K562 (cell line): Measurements from ENCODE around the gene MBP. TPM values are rescaled to one million over a fixed set of nuclear protein-coding genes. Genes with fewer than 3 reads are reported as not detected.

Source experiments
- ATAC-seq: fragments of 200-7000 bp; cut with Tn5 transposase; 3 replicates; pipeline ENCODE4 v1.9.1; 2020; ENCODE audit warnings: moderate library complexity
- BruUV-seq: library from RNA; stranded (reverse); fragments of 400-500 nt; replicated peaks from 2 replicates; lab custom pipeline; 2021; lab: Mats Ljungman, UMichigan
- CTCF ChIA-PET: fragments of 300-600 bp; formaldehyde crosslinking; extraction: SDS; loops from one replicate; lab custom pipeline; 2021; ENCODE audit warnings: low intra/inter-chr PET ratio; lab: Yijun Ruan, JAX
- POLR2A ChIA-PET: fragments of 300-600, 350-650 bp; sonication (Branson Sonifier 250); formaldehyde crosslinking; extraction: SDS; loops from one replicate; lab custom pipeline; 2021; ENCODE audit warnings: antibody characterized with exemption, inconsistent platforms; lab: Yijun Ruan, JAX
- DNase-seq, 4 experiments: peaks; one replicate each; pipeline versions ENCODE4 v3.0.0 to v3.0.0-alpha.2; 2011 to 2018; ENCODE audit warnings: low spot score in 3 of 4, mixed read lengths in 3 of 4; ENCODE audit errors: extremely low read depth in 1 of 4
- FAIRE-seq: peaks from 2 replicates; lab custom pipeline; 2011; peaks lifted over from hg19 to GRCh38; lab: Jason Lieb, UNC
- H2AFZ ChIP-seq: 2 replicates; pipeline ENCODE4 v1.6.0; 2011; ENCODE audit warnings: low read depth, low read length, control low read depth, inconsistent platforms
- H3K27ac ChIP-seq: fragments of 200-600 bp; 3 replicates; pipeline ENCODE4 v1.8.0; 2011; ENCODE audit warnings: low read depth, mild to moderate bottlenecking, control low read depth, inconsistent platforms, low read length, moderate library complexity, mixed read lengths; ENCODE audit errors: extremely low read depth
- H3K27me3 ChIP-seq, 2 experiments: fragments of 300-600 bp in 1 of 2; 2 replicates in 1 of 2; 3 replicates in 1 of 2; pipeline versions ENCODE4 v1.6.0 to v1.8.0; 2011; ENCODE audit warnings: inconsistent platforms in 2 of 2, low read length in 2 of 2, mild to moderate bottlenecking in 1 of 2, mixed read lengths in 1 of 2, moderate library complexity in 1 of 2; ENCODE audit not compliant: control insufficient read depth in 2 of 2, insufficient read depth in 2 of 2
- H3K36me3 ChIP-seq: fragments of 300-600 bp; 3 replicates; pipeline ENCODE4 v1.8.0; 2011; ENCODE audit warnings: mild to moderate bottlenecking, low read length, inconsistent platforms; ENCODE audit not compliant: control insufficient read depth, insufficient read depth
- H3K4me1 ChIP-seq, 2 experiments: fragments of 200-600 bp in 1 of 2; replicated peaks in 1 of 2; 2 replicates in 1 of 2; 3 replicates in 1 of 2; pipeline versions ENCODE4 v1.5.1 to v1.8.0; 2011; ENCODE audit warnings: inconsistent platforms in 2 of 2, low read length in 2 of 2, mild to moderate bottlenecking in 1 of 2, mixed read lengths in 1 of 2, moderate library complexity in 1 of 2; ENCODE audit not compliant: control insufficient read depth in 2 of 2, insufficient read depth in 2 of 2
- H3K4me2 ChIP-seq: 2 replicates; pipeline ENCODE4 v1.6.1; 2011; ENCODE audit warnings: low read length, control low read depth, inconsistent platforms, mixed read lengths; ENCODE audit not compliant: insufficient read depth
- H3K4me3 ChIP-seq: fragments of 200-600 bp; sonication (generic), shearing (Covaris generic); 2 replicates; pipeline ENCODE4 v1.5.1; 2016; ENCODE audit warnings: control low read depth, inconsistent platforms
- H3K79me2 ChIP-seq: fragments of 200-600 bp; 3 replicates; pipeline ENCODE4 v1.8.0; 2011; ENCODE audit warnings: low read length, inconsistent platforms; ENCODE audit not compliant: control insufficient read depth, insufficient read depth
- H3K9ac ChIP-seq, 2 experiments: 2 replicates each; pipeline versions ENCODE4 v1.6.0 to v1.6.1; 2011; ENCODE audit warnings: low read depth in 2 of 2, low read length in 2 of 2, control low read depth in 1 of 2, inconsistent platforms in 1 of 2, mild to moderate bottlenecking in 1 of 2, mixed read lengths in 1 of 2; ENCODE audit not compliant: insufficient read depth in 1 of 2
- H3K9me1 ChIP-seq: one replicate; pipeline ENCODE4 v1.6.0; 2011; ENCODE audit warnings: inconsistent platforms, mild to moderate bottlenecking, low read length, moderate library complexity; ENCODE audit not compliant: control insufficient read depth, insufficient read depth
- H3K9me3 ChIP-seq: replicated peaks from 2 replicates; pipeline ENCODE4 v1.5.1; 2011; ENCODE audit warnings: low read depth, low read length, inconsistent platforms; ENCODE audit not compliant: control insufficient read depth, insufficient read depth
- H4K20me1 ChIP-seq: replicated peaks from 2 replicates; pipeline ENCODE4 v1.6.1; 2011; ENCODE audit warnings: low read length, inconsistent platforms, mixed read lengths; ENCODE audit not compliant: control insufficient read depth, insufficient read depth
- CBX2 ChIP-seq: fragments of 200-600 bp; sonication (generic); IDR thresholded peaks from one replicate; pipeline ENCODE4 v1.6.1; 2012; ENCODE audit warnings: mild to moderate bottlenecking, low read length, inconsistent platforms; ENCODE audit not compliant: insufficient read depth, poor library complexity, severe bottlenecking
- CBX3 ChIP-seq, 2 experiments: IDR thresholded peaks; 1 replicate in 1 of 2; 2 replicates in 1 of 2; pipeline ENCODE4 v1.6.1; 2012; ENCODE audit warnings: inconsistent platforms in 2 of 2, low read length in 2 of 2, borderline replicate concordance in 1 of 2, control low read depth in 1 of 2
- EHMT2 ChIP-seq: fragments of 450-650 bp; IDR thresholded peaks from 2 replicates; pipeline ENCODE4 v1.6.1; 2018; ENCODE audit warnings: antibody characterized with exemption
- FOXA1 ChIP-seq: fragments of 450-650 bp; IDR thresholded peaks from 2 replicates; pipeline ENCODE4 v1.6.1; 2016; ENCODE audit warnings: mild to moderate bottlenecking, borderline replicate concordance
- HDAC2 ChIP-seq: fragments of 450-650 bp; IDR thresholded peaks from 2 replicates; pipeline ENCODE4 v1.6.1; 2016; ENCODE audit warnings: mild to moderate bottlenecking
- HSF4 ChIP-seq: fragments of 250-450 bp; sonication (Bioruptor Pico); IDR thresholded peaks from 2 replicates; pipeline ENCODE4 v2.1.2; 2022; ENCODE audit warnings: mild to moderate bottlenecking, moderate library complexity, borderline replicate concordance
- KAT2B ChIP-seq: IDR thresholded peaks from one replicate; pipeline ENCODE4 v1.6.1; 2012; ENCODE audit warnings: low read depth, mild to moderate bottlenecking, control low read depth, inconsistent platforms, low read length, moderate library complexity
- MCM7 ChIP-seq, 2 experiments: fragments of 450-650 bp; IDR thresholded peaks; 2 replicates each; pipeline ENCODE4 v1.6.1; 2016 to 2018
- PHB ChIP-seq: fragments of 250-450 bp; sonication (Bioruptor Pico); IDR thresholded peaks from 2 replicates; pipeline ENCODE4 v1.5.0; 2021
- SIN3B ChIP-seq: fragments of 450-650 bp; IDR thresholded peaks from 2 replicates; pipeline ENCODE4 v1.6.1; 2017; ENCODE audit warnings: low read depth, mild to moderate bottlenecking, moderate library complexity
- ZNF165 ChIP-seq: fragments of 250-450 bp; sonication (Bioruptor Pico); IDR thresholded peaks from 2 replicates; pipeline ENCODE4 v1.4.0; 2020; ENCODE audit warnings: borderline replicate concordance
- WGBS: fragments of 100-300 bp; shearing (Covaris generic); methylation state at CpG from one replicate; pipeline ENCODE4 v1.1.6; 2016; ENCODE audit warnings: low coverage, mixed read lengths; ENCODE audit not compliant: insufficient coverage; ENCODE audit errors: missing lambda C conversion rate; 5-methylcytosine and 5-hydroxymethylcytosine counted together
- in situ Hi-C: fragments of 300-500 bp; cut with MboI; formaldehyde crosslinking; loops from 4 replicates; pipeline ENCODE4 v1.15.0; 2018; ENCODE audit warnings: inconsistent platforms, mixed read lengths
- intact Hi-C: fragments of 100-400 bp; cut with micrococcal nuclease; formaldehyde crosslinking; loops from 2 replicates; pipeline ENCODE4 v1.14.2; 2022
- polyA plus RNA-seq, 8 experiments: library from polyadenylated mRNA; depleted of rRNA in 4 of 8; stranded (reverse) in 5 of 8; unstranded in 3 of 8; fragments of >200 nt; fragmentation: Nextera tagmentation in 2 of 8; fragmentation: Illumina TruSeq in 1 of 8; extraction: Ambion mirVana in 2 of 8; extraction: Trizol in 1 of 8; gene quantifications; 2 replicates each; pipeline versions ENCODE4 v1.2.1 to v1.2.3, GENCODE V29; 2011 to 2014; ENCODE audit warnings: inconsistent platforms in 1 of 8, missing spikeins in 1 of 8
- total RNA-seq, 7 experiments: library from RNA; depleted of rRNA in 6 of 7; stranded (reverse); fragments of >200 nt in 6 of 7; fragmentation: Illumina TruSeq in 2 of 7; extraction: Trizol in 2 of 7; gene quantifications; 2 replicates each; pipeline versions ENCODE4 v1.2.1 to v1.2.3, GENCODE V29; 2011 to 2021; ENCODE audit warnings: low replicate concordance in 1 of 7
- TF ChIP-seq, protein P1 (sequence below): sonication (generic); formaldehyde crosslinking; IDR thresholded peaks from 2 replicates; pipeline ENCODE4 v1.8.0; 2022; ENCODE audit warnings: mild to moderate bottlenecking, missing genetic modification reagents
- TF ChIP-seq, protein P2 (sequence below): fragments of 200-800 bp; sonication (Bioruptor generic); IDR thresholded peaks from 2 replicates; pipeline ENCODE4 v1.6.1; 2017; ENCODE audit warnings: missing genetic modification characterization, missing compliant biosample characterization
- TF ChIP-seq, protein P3 (sequence below): sonication (generic); formaldehyde crosslinking; IDR thresholded peaks from 2 replicates; pipeline ENCODE4 v1.8.1; 2023; ENCODE audit warnings: missing genetic modification reagents, mild to moderate bottlenecking, borderline replicate concordance
- TF ChIP-seq, protein P4 (sequence below): fragments of 450-650 bp; formaldehyde crosslinking; IDR thresholded peaks from 2 replicates; pipeline ENCODE4 v1.4.0; 2022; ENCODE audit warnings: missing genetic modification characterization

MBP gene
- total and polyA plus RNA-seq, 9 of the 15 experiments (the other 6 are each of a cell fraction or from before 2014, with no cell fraction given): 0.09 TPM; not detected in 8

DNA sequence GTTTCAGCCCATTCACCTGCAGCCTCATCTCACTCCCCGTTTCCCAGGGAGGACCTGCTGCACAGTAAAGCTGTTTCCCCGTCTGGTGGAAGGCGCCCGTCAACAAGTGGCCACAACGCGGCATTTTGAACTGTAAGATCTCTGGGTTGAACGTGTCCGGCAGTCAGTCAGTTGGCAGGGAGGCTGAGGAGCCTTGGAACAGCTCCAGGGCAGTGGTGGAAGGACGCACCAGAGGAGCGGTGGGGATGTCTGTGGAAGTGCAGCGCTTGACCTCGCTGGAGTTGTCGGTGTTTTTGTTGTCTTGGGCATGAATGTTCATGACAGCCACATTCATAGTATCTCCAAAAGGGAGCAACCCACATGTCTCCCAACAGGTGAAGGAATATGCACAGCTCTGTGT, 31.4 kb upstream of the MBP start:
- ChIA-PET CTCF (no interaction called here), POLR2A (interaction anchor here (1.6 kb wide), 1 partner anchor 10 kb away, joined by 4 read pairs; no protein-coding TSS in a partner anchor)
- Histone ChIP-seq H3K36me3 (no peaks in the 10 kb centered on the region), H3K27ac (no peak overlapping the region), H3K9ac (no peak overlapping the region), H3K4me3 (no peak overlapping the region), H3K4me2 (no peak overlapping the region), H3K9me3 (no peaks in the 10 kb centered on the region), H3K79me2 (no peaks in the 10 kb centered on the region), H3K4me1 (no peaks in the 10 kb centered on the region), H4K20me1 (no peaks in the 10 kb centered on the region), H3K9me1 (no peaks in the 10 kb centered on the region), H3K27me3 (peaks cover 10 to 39% of the 10 kb centered on the region in 2 experiments; a peak in 3 of 5 replicates), H2AFZ (no peak overlapping the region)
- 2% methylated on average over 11 of the region's 13 CpGs for WGBS
- intact Hi-C loops: no loop called here
- no peak for ATAC-seq
- in situ Hi-C loops: no loop called here
- FAIRE-seq: no peak
- no TSS peak for BruUV-seq
- no peak for DNase-seq
- TF ChIP-seq EHMT2 (no peak), ZNF165 (CRISPR knock-in tag) (no peak), KAT2B (no peak), CBX2 (no peak), HSF4 (CRISPR knock-in tag) (no peak), MCM7 (IDR thresholded peaks at IDR 0.05) (no peak), FOXA1 (no peak), HDAC2 (no peak), CBX3 (IDR thresholded peaks at IDR 0.05; ENCODE audit: borderline replicate concordance in 1 of 2, low read length in 2 of 2) (no peak), SIN3B (no peak), PHB (no peak)
- TF ChIP-seq, protein P1, sequence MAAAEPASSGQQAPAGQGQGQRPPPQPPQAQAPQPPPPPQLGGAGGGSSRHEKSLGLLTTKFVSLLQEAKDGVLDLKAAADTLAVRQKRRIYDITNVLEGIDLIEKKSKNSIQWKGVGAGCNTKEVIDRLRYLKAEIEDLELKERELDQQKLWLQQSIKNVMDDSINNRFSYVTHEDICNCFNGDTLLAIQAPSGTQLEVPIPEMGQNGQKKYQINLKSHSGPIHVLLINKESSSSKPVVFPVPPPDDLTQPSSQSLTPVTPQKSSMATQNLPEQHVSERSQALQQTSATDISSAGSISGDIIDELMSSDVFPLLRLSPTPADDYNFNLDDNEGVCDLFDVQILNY (CRISPR knock-in tag): no peak
- TF ChIP-seq, protein P2, sequence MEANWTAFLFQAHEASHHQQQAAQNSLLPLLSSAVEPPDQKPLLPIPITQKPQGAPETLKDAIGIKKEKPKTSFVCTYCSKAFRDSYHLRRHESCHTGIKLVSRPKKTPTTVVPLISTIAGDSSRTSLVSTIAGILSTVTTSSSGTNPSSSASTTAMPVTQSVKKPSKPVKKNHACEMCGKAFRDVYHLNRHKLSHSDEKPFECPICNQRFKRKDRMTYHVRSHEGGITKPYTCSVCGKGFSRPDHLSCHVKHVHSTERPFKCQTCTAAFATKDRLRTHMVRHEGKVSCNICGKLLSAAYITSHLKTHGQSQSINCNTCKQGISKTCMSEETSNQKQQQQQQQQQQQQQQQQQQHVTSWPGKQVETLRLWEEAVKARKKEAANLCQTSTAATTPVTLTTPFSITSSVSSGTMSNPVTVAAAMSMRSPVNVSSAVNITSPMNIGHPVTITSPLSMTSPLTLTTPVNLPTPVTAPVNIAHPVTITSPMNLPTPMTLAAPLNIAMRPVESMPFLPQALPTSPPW (CRISPR knock-in tag): no peak
- TF ChIP-seq, protein P3, sequence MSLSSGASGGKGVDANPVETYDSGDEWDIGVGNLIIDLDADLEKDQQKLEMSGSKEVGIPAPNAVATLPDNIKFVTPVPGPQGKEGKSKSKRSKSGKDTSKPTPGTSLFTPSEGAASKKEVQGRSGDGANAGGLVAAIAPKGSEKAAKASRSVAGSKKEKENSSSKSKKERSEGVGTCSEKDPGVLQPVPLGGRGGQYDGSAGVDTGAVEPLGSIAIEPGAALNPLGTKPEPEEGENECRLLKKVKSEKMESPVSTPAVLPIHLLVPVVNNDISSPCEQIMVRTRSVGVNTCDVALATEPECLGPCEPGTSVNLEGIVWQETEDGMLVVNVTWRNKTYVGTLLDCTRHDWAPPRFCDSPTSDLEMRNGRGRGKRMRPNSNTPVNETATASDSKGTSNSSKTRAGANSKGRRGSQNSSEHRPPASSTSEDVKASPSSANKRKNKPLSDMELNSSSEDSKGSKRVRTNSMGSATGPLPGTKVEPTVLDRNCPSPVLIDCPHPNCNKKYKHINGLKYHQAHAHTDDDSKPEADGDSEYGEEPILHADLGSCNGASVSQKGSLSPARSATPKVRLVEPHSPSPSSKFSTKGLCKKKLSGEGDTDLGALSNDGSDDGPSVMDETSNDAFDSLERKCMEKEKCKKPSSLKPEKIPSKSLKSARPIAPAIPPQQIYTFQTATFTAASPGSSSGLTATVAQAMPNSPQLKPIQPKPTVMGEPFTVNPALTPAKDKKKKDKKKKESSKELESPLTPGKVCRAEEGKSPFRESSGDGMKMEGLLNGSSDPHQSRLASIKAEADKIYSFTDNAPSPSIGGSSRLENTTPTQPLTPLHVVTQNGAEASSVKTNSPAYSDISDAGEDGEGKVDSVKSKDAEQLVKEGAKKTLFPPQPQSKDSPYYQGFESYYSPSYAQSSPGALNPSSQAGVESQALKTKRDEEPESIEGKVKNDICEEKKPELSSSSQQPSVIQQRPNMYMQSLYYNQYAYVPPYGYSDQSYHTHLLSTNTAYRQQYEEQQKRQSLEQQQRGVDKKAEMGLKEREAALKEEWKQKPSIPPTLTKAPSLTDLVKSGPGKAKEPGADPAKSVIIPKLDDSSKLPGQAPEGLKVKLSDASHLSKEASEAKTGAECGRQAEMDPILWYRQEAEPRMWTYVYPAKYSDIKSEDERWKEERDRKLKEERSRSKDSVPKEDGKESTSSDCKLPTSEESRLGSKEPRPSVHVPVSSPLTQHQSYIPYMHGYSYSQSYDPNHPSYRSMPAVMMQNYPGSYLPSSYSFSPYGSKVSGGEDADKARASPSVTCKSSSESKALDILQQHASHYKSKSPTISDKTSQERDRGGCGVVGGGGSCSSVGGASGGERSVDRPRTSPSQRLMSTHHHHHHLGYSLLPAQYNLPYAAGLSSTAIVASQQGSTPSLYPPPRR (CRISPR knock-in tag): no peak
- TF ChIP-seq, protein P4, sequence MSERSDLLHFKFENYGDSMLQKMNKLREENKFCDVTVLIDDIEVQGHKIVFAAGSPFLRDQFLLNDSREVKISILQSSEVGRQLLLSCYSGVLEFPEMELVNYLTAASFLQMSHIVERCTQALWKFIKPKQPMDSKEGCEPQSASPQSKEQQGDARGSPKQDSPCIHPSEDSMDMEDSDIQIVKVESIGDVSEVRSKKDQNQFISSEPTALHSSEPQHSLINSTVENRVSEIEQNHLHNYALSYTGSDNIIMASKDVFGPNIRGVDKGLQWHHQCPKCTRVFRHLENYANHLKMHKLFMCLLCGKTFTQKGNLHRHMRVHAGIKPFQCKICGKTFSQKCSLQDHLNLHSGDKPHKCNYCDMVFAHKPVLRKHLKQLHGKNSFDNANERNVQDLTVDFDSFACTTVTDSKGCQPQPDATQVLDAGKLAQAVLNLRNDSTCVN: no peak
